GF-D8 (cell line): ENCODE measurements around the gene RAB15.

Experiments
- DNase-seq: peaks from one replicate; lab custom pipeline; 2025; lab: John Stamatoyannopoulos, UW

The RAB15 gene

GRCh38 chr14:64910847-64911495 lies 61.2 kb downstream of the RAB15 start:
- no peak for DNase-seq

GRCh38 chr14:64906022-64906421 lies 66.1 kb downstream of the RAB15 start:
- DNase-seq: no peak

- DNase-seq: no peak
These were observed 72.2 kb downstream of the RAB15 start for GRCh38 chr14:64899958-64900357.
